SK-N-SH (cell line): Measurements from ENCODE around the gene PADI2. TPM values are rescaled to one million over a fixed set of nuclear protein-coding genes. Genes with fewer than 3 reads are reported as not detected.

Source experiments
- CTCF ChIA-PET: fragments of 300-600, 350-600 bp; formaldehyde crosslinking; extraction: SDS; loops from one replicate; lab custom pipeline; 2021; lab: Yijun Ruan, JAX
- POLR2A ChIA-PET: fragments of 350-600 bp; sonication (Branson Sonifier 250); formaldehyde crosslinking; extraction: SDS; loops from one replicate; lab custom pipeline; 2020; ENCODE audit warnings: antibody characterized with exemption, inconsistent platforms; lab: Yijun Ruan, JAX
- DNase-seq: peaks from one replicate; pipeline ENCODE4 v3.0.0; 2012
- H2AFZ ChIP-seq: fragments of 200-600 bp; sonication (generic); 2 replicates; pipeline ENCODE4 v1.8.1; 2016; ENCODE audit warnings: antibody characterized with exemption, mild to moderate bottlenecking, low read depth
- H3F3A ChIP-seq: fragments of 200-600 bp; sonication (generic); replicated peaks from 2 replicates; pipeline ENCODE3; 2016; ENCODE audit warnings: antibody characterized with exemption, mild to moderate bottlenecking; ENCODE audit not compliant: insufficient read depth
- H3K27ac ChIP-seq, 2 experiments: fragments of 200-500 bp in 1 of 2; fragments of 200-600 bp in 1 of 2; sonication (Bioruptor generic) in 1 of 2; sonication (generic), shearing (Covaris generic) in 1 of 2; 2 replicates each; pipeline versions ENCODE4 v1.5.1 to v1.6.1; 2014 to 2016; ENCODE audit warnings: low read depth in 2 of 2, inconsistent platforms in 1 of 2, low read length in 1 of 2, mild to moderate bottlenecking in 1 of 2, mixed read lengths in 1 of 2
- H3K27me3 ChIP-seq: fragments of 200-600 bp; sonication (generic), shearing (Covaris generic); 2 replicates; pipeline ENCODE4 v1.6.1; 2016; ENCODE audit warnings: mixed run types; ENCODE audit not compliant: insufficient read depth
- H3K36me3 ChIP-seq, 2 experiments: fragments of 200-500 bp in 1 of 2; fragments of 200-600 bp in 1 of 2; sonication (Bioruptor generic) in 1 of 2; sonication (generic) in 1 of 2; replicated peaks in 1 of 2; 2 replicates each; pipeline versions ENCODE3 to v1.5.1; 2014 to 2016; ENCODE audit warnings: low read length in 1 of 2, mild to moderate bottlenecking in 1 of 2; ENCODE audit not compliant: insufficient read depth in 2 of 2, control insufficient read depth in 1 of 2
- H3K4me1 ChIP-seq, 2 experiments: fragments of 200-500 bp in 1 of 2; fragments of 200-600 bp in 1 of 2; sonication (Bioruptor generic) in 1 of 2; sonication (generic), shearing (Covaris generic) in 1 of 2; 2 replicates each; pipeline versions ENCODE4 v1.5.1 to v1.6.1; 2014 to 2016; ENCODE audit warnings: low read depth in 1 of 2, low read length in 1 of 2, mixed run types in 1 of 2; ENCODE audit not compliant: insufficient read depth in 2 of 2, control insufficient read depth in 1 of 2
- H3K4me2 ChIP-seq: fragments of 200-600 bp; sonication (generic), shearing (Covaris generic); 2 replicates; pipeline ENCODE4 v1.6.1; 2017; ENCODE audit warnings: mixed run types
- H3K4me3 ChIP-seq, 2 experiments: fragments of 200-500 bp in 1 of 2; fragments of 200-600 bp in 1 of 2; sonication (Bioruptor generic) in 1 of 2; sonication (generic), shearing (Covaris generic) in 1 of 2; 2 replicates each; pipeline versions ENCODE4 v1.5.1 to v1.8.1; 2014 to 2016; ENCODE audit warnings: low read depth in 2 of 2, inconsistent platforms in 1 of 2, low read length in 1 of 2, mild to moderate bottlenecking in 1 of 2, mixed read lengths in 1 of 2, moderate library complexity in 1 of 2
- H3K79me2 ChIP-seq: fragments of 200-600 bp; sonication (generic); 2 replicates; pipeline ENCODE4 v1.8.1; 2017; ENCODE audit warnings: mild to moderate bottlenecking; ENCODE audit not compliant: insufficient read depth
- H3K9ac ChIP-seq: fragments of 200-600 bp; sonication (generic); 2 replicates; pipeline ENCODE4 v1.6.1; 2017; ENCODE audit warnings: mixed run types
- H3K9me2 ChIP-seq: fragments of 200-600 bp; sonication (generic); 2 replicates; pipeline ENCODE4 v1.6.1; 2017; ENCODE audit warnings: mixed run types
- H3K9me3 ChIP-seq: fragments of 200-600 bp; sonication (generic); 2 replicates; pipeline ENCODE4 v1.6.1; 2017; ENCODE audit warnings: mixed run types, mild to moderate bottlenecking, moderate library complexity
- H4K20me1 ChIP-seq: fragments of 200-600 bp; sonication (generic); 2 replicates; pipeline ENCODE4 v1.6.1; 2017; ENCODE audit warnings: mild to moderate bottlenecking, mixed run types; ENCODE audit not compliant: insufficient read depth
- CHD2 ChIP-seq: fragments of 150-350 bp; IDR thresholded peaks from 2 replicates; pipeline ENCODE4 v1.6.1; 2018; ENCODE audit warnings: low read length; ENCODE audit not compliant: partially characterized antibody
- ELF1 ChIP-seq: IDR thresholded peaks from 2 replicates; pipeline ENCODE4 v1.4.0; 2012
- EP300 ChIP-seq, 2 experiments: IDR thresholded peaks; 2 replicates each; pipeline versions ENCODE4 v1.4.0 to v1.6.1; 2012; ENCODE audit warnings: borderline replicate concordance in 1 of 2, low read depth in 1 of 2, low read length in 1 of 2
- EZH2phosphoT487 ChIP-seq: fragments of 200-600 bp; sonication (generic); IDR thresholded peaks from 2 replicates; pipeline ENCODE4 v1.6.1; 2017; ENCODE audit warnings: low read depth, mixed run types, mild to moderate bottlenecking, antibody characterized with exemption, moderate library complexity, borderline replicate concordance
- FOSL2 ChIP-seq: IDR thresholded peaks from 2 replicates; pipeline ENCODE4 v1.4.0; 2012; ENCODE audit warnings: low read depth, mild to moderate bottlenecking, moderate library complexity, borderline replicate concordance
- FOXJ3 ChIP-seq: sonication (generic); formaldehyde crosslinking; IDR thresholded peaks from 2 replicates; pipeline ENCODE4 v1.5.1; 2020; ENCODE audit warnings: mild to moderate bottlenecking, missing genetic modification reagents
- FOXM1 ChIP-seq: IDR thresholded peaks from 2 replicates; pipeline ENCODE4 v1.4.0; 2012; ENCODE audit warnings: low read depth, mild to moderate bottlenecking
- GABPA ChIP-seq: IDR thresholded peaks from 2 replicates; pipeline ENCODE4 v1.4.0; 2012; ENCODE audit warnings: low read depth, mild to moderate bottlenecking
- GATA2 ChIP-seq: sonication (generic); formaldehyde crosslinking; IDR thresholded peaks from 2 replicates; pipeline ENCODE4 v1.5.0; 2020; ENCODE audit warnings: mild to moderate bottlenecking, missing genetic modification reagents
- NRF1 ChIP-seq: IDR thresholded peaks from 2 replicates; pipeline ENCODE4 v1.6.1; 2012; ENCODE audit warnings: low read depth, mild to moderate bottlenecking, low read length
- PBX3 ChIP-seq: IDR thresholded peaks from 2 replicates; pipeline ENCODE4; 2012
- RAD21 ChIP-seq: IDR thresholded peaks from 2 replicates; pipeline ENCODE4 v1.6.1; 2012; ENCODE audit warnings: mild to moderate bottlenecking, low read length
- RFX5 ChIP-seq: IDR thresholded peaks from 2 replicates; pipeline ENCODE4 v1.6.1; 2012; ENCODE audit warnings: mild to moderate bottlenecking, improper control_type of control experiment, low read length
- SIN3A ChIP-seq: IDR thresholded peaks from 2 replicates; pipeline ENCODE4 v1.6.1; 2012; ENCODE audit warnings: low read depth, mild to moderate bottlenecking, low read length, moderate library complexity, borderline replicate concordance
- SMC3 ChIP-seq: IDR thresholded peaks from 2 replicates; pipeline ENCODE4 v1.6.1; 2012; ENCODE audit warnings: low read depth, low read length, improper control_type of control experiment
- TAF1 ChIP-seq: IDR thresholded peaks from 2 replicates; pipeline ENCODE4 v1.6.1; 2012; ENCODE audit warnings: low read depth, mild to moderate bottlenecking, low read length, moderate library complexity, borderline replicate concordance
- TCF12 ChIP-seq: IDR thresholded peaks from 2 replicates; pipeline ENCODE4 v1.4.0; 2012
- TEAD4 ChIP-seq: IDR thresholded peaks from 2 replicates; pipeline ENCODE4 v1.4.0; 2012; ENCODE audit warnings: mild to moderate bottlenecking, borderline replicate concordance; ENCODE audit not compliant: insufficient read depth
- YY1 ChIP-seq: IDR thresholded peaks from 2 replicates; pipeline ENCODE4 v1.4.0; 2012; ENCODE audit warnings: low read depth, mild to moderate bottlenecking
- ZBTB33 ChIP-seq: IDR thresholded peaks from 2 replicates; pipeline ENCODE4 v1.4.0; 2012; ENCODE audit warnings: low read depth, borderline replicate concordance
- WGBS: methylation state at CpG from one replicate; pipeline ENCODE4 v1.1.6; 2017; ENCODE audit warnings: low lambda C conversion rate; 5-methylcytosine and 5-hydroxymethylcytosine counted together
- polyA plus RNA-seq, 3 experiments: library from polyadenylated mRNA; depleted of rRNA; stranded (reverse); fragments of >200 nt; gene quantifications; 2 replicates each; pipeline ENCODE4 v1.2.3, GENCODE V29; 2012
- TF ChIP-seq, protein P1 (sequence below): IDR thresholded peaks from 2 replicates; pipeline ENCODE4 v1.4.0; 2012; ENCODE audit warnings: low read depth
- TF ChIP-seq, protein P2 (sequence below): IDR thresholded peaks from 2 replicates; pipeline ENCODE4 v1.6.1; 2012; ENCODE audit warnings: mild to moderate bottlenecking, low read depth, low read length, moderate library complexity

The PADI2 gene
- polyA plus RNA-seq, 1 of the 3 experiments (the other 2 are of a cell fraction): 0.58 TPM

DNA sequence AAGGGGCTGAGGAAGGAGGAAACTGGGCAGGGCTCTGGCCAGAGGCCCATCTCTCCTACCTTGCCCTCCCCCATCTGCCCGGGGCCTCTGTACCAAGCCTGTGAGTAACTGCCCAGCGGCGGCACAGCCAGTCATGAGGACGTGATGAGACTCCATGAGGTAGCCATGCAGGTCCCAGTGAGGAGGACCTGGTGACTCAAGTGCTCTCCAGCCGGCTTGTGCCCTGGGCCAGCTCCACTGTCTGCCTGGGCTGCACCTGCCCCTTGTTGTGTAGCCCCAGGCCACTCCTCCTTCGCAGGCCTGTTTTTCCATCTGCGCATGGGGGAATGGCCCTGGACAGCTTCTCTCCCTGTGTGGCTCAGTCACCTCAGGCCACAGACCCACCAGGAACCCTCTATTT, 43.7 kb upstream of the PADI2 start:
- Histone ChIP-seq H3K9ac (no peak overlapping the region), H3K4me1 (peaks cover 0 to 2% of the 10 kb centered on the region in 2 experiments; a peak in 1 of 4 replicates), H3K4me3 (no peak overlapping the region), H2AFZ (no peak overlapping the region), H3K27ac (no peak overlapping the region), H3K36me3 (no peaks in the 10 kb centered on the region), H3K9me2 (no peaks in the 10 kb centered on the region), H4K20me1 (no peaks in the 10 kb centered on the region), H3K79me2 (no peaks in the 10 kb centered on the region), H3K27me3 (no peaks in the 10 kb centered on the region), H3K4me2 (no peak overlapping the region), H3F3A (peaks cover 9% of the 10 kb centered on the region), H3K9me3 (no peaks in the 10 kb centered on the region)
- DNase-seq: no peak
- ChIA-PET CTCF (no interaction called here), POLR2A (no interaction called here)
- TF ChIP-seq CHD2 (no peak), EZH2phosphoT487 (no peak), TAF1 (no peak), RAD21 (no peak), TCF12 (no peak), YY1 (no peak), ZBTB33 (no peak), SIN3A (no peak), FOXJ3 (CRISPR knock-in tag) (no peak), EP300 (IDR thresholded peaks at IDR 0.05; ENCODE audit: borderline replicate concordance in 1 of 2, low read depth in 1 of 2, low read length in 1 of 2) (no peak), SMC3 (no peak)
- TF ChIP-seq, protein P1, sequence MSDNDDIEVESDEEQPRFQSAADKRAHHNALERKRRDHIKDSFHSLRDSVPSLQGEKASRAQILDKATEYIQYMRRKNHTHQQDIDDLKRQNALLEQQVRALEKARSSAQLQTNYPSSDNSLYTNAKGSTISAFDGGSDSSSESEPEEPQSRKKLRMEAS: no peak
- no CpG with 5 or more reads among the region's 7 CpGs for WGBS

DNA sequence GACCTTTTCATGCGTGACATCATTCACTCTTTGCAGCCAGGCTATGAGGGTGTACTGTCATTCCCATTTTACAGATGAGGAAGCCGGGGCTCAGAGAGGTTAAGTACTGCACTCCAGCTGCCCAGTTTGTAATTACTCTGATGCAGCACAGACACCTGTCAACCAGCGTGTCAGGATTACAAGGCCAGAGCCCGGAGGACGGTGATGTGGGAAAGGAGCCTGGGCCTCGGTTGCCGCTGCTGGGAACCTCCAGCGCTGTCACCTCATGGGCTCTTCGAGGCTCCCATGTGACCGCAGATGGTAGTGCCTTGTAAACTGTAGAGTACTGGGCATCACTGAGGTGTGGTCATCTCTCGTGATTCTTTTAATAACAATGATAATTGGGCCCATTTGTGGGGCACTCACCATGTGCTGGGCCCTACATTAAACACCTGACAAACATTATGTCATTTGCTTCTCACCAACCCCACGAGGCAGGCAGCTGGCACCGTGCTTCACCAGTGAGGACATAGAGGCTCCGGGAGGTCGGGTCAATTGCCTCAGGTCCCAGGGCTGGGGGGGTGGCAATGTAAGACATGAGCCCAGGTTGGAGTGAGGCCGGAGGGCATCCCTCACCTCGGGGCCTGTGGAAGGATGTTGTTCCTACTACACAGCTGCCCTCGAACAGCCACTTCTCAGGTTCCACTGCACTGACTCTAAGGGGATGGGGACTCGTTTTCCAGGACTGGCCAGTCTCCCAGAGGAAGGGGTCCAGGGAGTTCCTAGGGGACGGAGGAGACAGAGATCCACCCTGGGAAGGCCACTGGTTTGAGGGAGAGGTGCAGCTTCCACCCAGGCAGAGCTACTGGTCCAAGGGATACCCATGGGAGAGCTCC, 42.9 kb upstream of the PADI2 start:
- Histone ChIP-seq H3K9ac (no peak overlapping the region), H3K4me3 (no peak overlapping the region), H2AFZ (no peak overlapping the region), H3K27ac (no peak overlapping the region), H3K4me1 (no peaks in the 10 kb centered on the region; a peak in 1 of 4 replicates), H3K27me3 (no peaks in the 10 kb centered on the region), H4K20me1 (no peaks in the 10 kb centered on the region), H3K79me2 (no peaks in the 10 kb centered on the region), H3K9me2 (no peaks in the 10 kb centered on the region), H3K36me3 (no peaks in the 10 kb centered on the region), H3K9me3 (no peaks in the 10 kb centered on the region), H3K4me2 (no peak overlapping the region), H3F3A (peaks cover under 1% of the 10 kb centered on the region)
- ChIA-PET CTCF (no interaction called here), POLR2A (no interaction called here)
- no peak for DNase-seq
- WGBS: 86% methylated on average over 17 of the region's 20 CpGs
- TF ChIP-seq PBX3 (no peak), CHD2 (no peak), RFX5 (no peak), GABPA (no peak), NRF1 (no peak), TEAD4 (no peak), FOXJ3 (CRISPR knock-in tag) (no peak), FOXM1 (no peak), FOSL2 (no peak), ELF1 (no peak), YY1 (no peak), GATA2 (no peak)
- TF ChIP-seq, protein P2, sequence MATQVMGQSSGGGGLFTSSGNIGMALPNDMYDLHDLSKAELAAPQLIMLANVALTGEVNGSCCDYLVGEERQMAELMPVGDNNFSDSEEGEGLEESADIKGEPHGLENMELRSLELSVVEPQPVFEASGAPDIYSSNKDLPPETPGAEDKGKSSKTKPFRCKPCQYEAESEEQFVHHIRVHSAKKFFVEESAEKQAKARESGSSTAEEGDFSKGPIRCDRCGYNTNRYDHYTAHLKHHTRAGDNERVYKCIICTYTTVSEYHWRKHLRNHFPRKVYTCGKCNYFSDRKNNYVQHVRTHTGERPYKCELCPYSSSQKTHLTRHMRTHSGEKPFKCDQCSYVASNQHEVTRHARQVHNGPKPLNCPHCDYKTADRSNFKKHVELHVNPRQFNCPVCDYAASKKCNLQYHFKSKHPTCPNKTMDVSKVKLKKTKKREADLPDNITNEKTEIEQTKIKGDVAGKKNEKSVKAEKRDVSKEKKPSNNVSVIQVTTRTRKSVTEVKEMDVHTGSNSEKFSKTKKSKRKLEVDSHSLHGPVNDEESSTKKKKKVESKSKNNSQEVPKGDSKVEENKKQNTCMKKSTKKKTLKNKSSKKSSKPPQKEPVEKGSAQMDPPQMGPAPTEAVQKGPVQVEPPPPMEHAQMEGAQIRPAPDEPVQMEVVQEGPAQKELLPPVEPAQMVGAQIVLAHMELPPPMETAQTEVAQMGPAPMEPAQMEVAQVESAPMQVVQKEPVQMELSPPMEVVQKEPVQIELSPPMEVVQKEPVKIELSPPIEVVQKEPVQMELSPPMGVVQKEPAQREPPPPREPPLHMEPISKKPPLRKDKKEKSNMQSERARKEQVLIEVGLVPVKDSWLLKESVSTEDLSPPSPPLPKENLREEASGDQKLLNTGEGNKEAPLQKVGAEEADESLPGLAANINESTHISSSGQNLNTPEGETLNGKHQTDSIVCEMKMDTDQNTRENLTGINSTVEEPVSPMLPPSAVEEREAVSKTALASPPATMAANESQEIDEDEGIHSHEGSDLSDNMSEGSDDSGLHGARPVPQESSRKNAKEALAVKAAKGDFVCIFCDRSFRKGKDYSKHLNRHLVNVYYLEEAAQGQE: no peak
